SKM-1 treated with dmso at 0.1 percent for 144 hours (cell line): ENCODE results near the gene PIH1D2.
"Not testable (repeated sequence)": the region's sequence is repeated elsewhere in the genome, so short reads cannot be mapped to it uniquely, and the experiment has no call there.

Experiments used
- DNase-seq: peaks from one replicate; lab custom pipeline; 2025; ENCODE audit not compliant: unreplicated experiment; lab: John Stamatoyannopoulos, UW

Gene PIH1D2

GRCh38 chr11:112073941-112074811, at the start of gene PIH1D2, which contains the start of gene NKAPD1:
PIH1D2 (minus strand) TSS chr11:112074017; CDS start chr11:112073174, 843 bp downstream.
NKAPD1 (plus strand) TSS chr11:112074299; CDS start chr11:112075575, 1,276 bp downstream.
- peak; percentile 90 for DNase-seq

- DNase-seq, result no peak
These were observed 49.3 kb upstream of the PIH1D2 start for GRCh38 chr11:112123129-112123528.

- no peak for DNase-seq
These were observed 48.3 kb upstream of the PIH1D2 start for GRCh38 chr11:112121981-112122615.

GRCh38 chr11:112118176-112118575, 44.4 kb upstream of the PIH1D2 start:
- DNase-seq, result no peak

GRCh38 chr11:112115386-112115785, 41.6 kb upstream of the PIH1D2 start:
- no peak for DNase-seq

GRCh38 chr11:112114460-112114859, 40.6 kb upstream of the PIH1D2 start:
- no peak for DNase-seq

- peak; percentile 80 for DNase-seq
These were observed 40.0 kb upstream of the PIH1D2 start for GRCh38 chr11:112113539-112114457.

- no peak for DNase-seq
These were observed 32.3 kb upstream of the PIH1D2 start for GRCh38 chr11:112106070-112106469.

GRCh38 chr11:112103446-112103845, 29.6 kb upstream of the PIH1D2 start:
- no peak for DNase-seq

- no peak for DNase-seq
These were observed 26.6 kb upstream of the PIH1D2 start for GRCh38 chr11:112100462-112100861.

- DNase-seq, result no peak
These were observed 24.1 kb upstream of the PIH1D2 start for GRCh38 chr11:112097734-112098528.

GRCh38 chr11:112096194-112096593, 22.4 kb upstream of the PIH1D2 start:
- no peak for DNase-seq

- not testable (repeated sequence) for DNase-seq
These were observed 21.5 kb upstream of the PIH1D2 start for GRCh38 chr11:112095302-112095701.

GRCh38 chr11:112087212-112087611, 13.4 kb upstream of the PIH1D2 start:
- no peak for DNase-seq

GRCh38 chr11:112086422-112087191, 12.8 kb upstream of the PIH1D2 start, which contains the start of the genes SDHD and TIMM8B:
SDHD (plus strand) TSS chr11:112086873; CDS start chr11:112086908, 35 bp downstream.
TIMM8B (minus strand) TSS chr11:112086756; CDS start chr11:112086723, 33 bp downstream.
- DNase-seq, result peak; percentile 97

GRCh38 chr11:112085822-112086421, 12.1 kb upstream of the PIH1D2 start:
- DNase-seq, result no peak

- DNase-seq, result no peak
These were observed 8.9 kb upstream of the PIH1D2 start for GRCh38 chr11:112082729-112083128.

GRCh38 chr11:112062923-112063322, 10.9 kb downstream of the PIH1D2 start:
- no peak for DNase-seq

GRCh38 chr11:112058103-112058502, 15.7 kb downstream of the PIH1D2 start:
- no peak for DNase-seq
